CD4-positive, alpha-beta memory T cell (primary cell): ENCODE results near the gene SYCP2L. TPM values are rescaled to one million over a fixed set of nuclear protein-coding genes. Genes with fewer than 3 reads are reported as not detected.
A peak's percentile ranks its signal among the peaks of the same experiment; 100 is the strongest.

Source experiments
- CTCF ChIA-PET: fragments of 350-600 bp; sonication (Branson Sonifier 250); formaldehyde crosslinking; loops from one replicate; lab custom pipeline; 2021; ENCODE audit warnings: inconsistent platforms; ENCODE audit not compliant: partially characterized antibody; lab: Charles Lee
- POLR2A ChIA-PET: fragments of 350-600 bp; sonication (Branson Sonifier 250); formaldehyde crosslinking; loops from one replicate; lab custom pipeline; 2021; ENCODE audit not compliant: partially characterized antibody; lab: Charles Lee
- DNase-seq, 5 donors: peaks; one replicate each; pipeline versions ENCODE4 v3.0.0 to v3.0.0-alpha.2; 2020 to 2022; ENCODE audit warnings: mixed read lengths in 1 of 5
- H3K27ac ChIP-seq: one replicate; pipeline ENCODE4 v1.7.0; 2013; ENCODE audit warnings: low read depth, low read length
- H3K27me3 ChIP-seq: 2 replicates; pipeline ENCODE4 v1.7.0; 2013; ENCODE audit warnings: mild to moderate bottlenecking, low read length, moderate library complexity; ENCODE audit not compliant: insufficient read depth
- H3K36me3 ChIP-seq: 2 replicates; pipeline ENCODE4 v1.7.0; 2013; ENCODE audit warnings: mild to moderate bottlenecking, low read length, moderate library complexity; ENCODE audit not compliant: insufficient read depth
- H3K4me1 ChIP-seq: 2 replicates; pipeline ENCODE4 v1.7.0; 2013; ENCODE audit warnings: mild to moderate bottlenecking, low read length, moderate library complexity; ENCODE audit not compliant: insufficient read depth
- H3K4me3 ChIP-seq, 2 donors: one replicate each; pipeline ENCODE4 v1.7.0; 2013; ENCODE audit warnings: low read length in 2 of 2, mild to moderate bottlenecking in 1 of 2
- H3K9me3 ChIP-seq, 2 donors: one replicate each; pipeline ENCODE4 v1.7.0; 2013; ENCODE audit warnings: low read length in 2 of 2, control low read depth in 1 of 2; ENCODE audit not compliant: control insufficient read depth in 1 of 2
- H3K27ac Mint-ChIP-seq, 7 donors: one replicate each; pipeline ENCODE4 v1.8.0; 2020 to 2021; ENCODE audit warnings: mixed read lengths in 7 of 7, mild to moderate bottlenecking in 6 of 7, inconsistent platforms in 3 of 7, moderate library complexity in 3 of 7
- H3K27me3 Mint-ChIP-seq, 2 donors: one replicate each; pipeline ENCODE4 v1.8.0; 2020 to 2021; ENCODE audit warnings: mixed read lengths in 2 of 2
- H3K36me3 Mint-ChIP-seq, 2 donors: one replicate each; pipeline ENCODE4 v1.8.0; 2020 to 2021; ENCODE audit warnings: mixed read lengths in 2 of 2, inconsistent platforms in 1 of 2, mild to moderate bottlenecking in 1 of 2
- H3K4me1 Mint-ChIP-seq, 4 donors: one replicate each; pipeline ENCODE4 v1.8.0; 2020 to 2021; ENCODE audit warnings: mixed read lengths in 4 of 4, mild to moderate bottlenecking in 1 of 4
- H3K4me3 Mint-ChIP-seq, 8 donors: one replicate each; pipeline ENCODE4 v1.8.0; 2020 to 2021; ENCODE audit warnings: mixed read lengths in 8 of 8, mild to moderate bottlenecking in 7 of 8, moderate library complexity in 6 of 8, inconsistent platforms in 3 of 8
- H3K9me3 Mint-ChIP-seq, 8 donors: one replicate each; pipeline ENCODE4 v1.8.0; 2020 to 2021; ENCODE audit warnings: mixed read lengths in 8 of 8, mild to moderate bottlenecking in 5 of 8, inconsistent platforms in 3 of 8, moderate library complexity in 1 of 8
- intact Hi-C: fragments of 100-400 bp; cut with micrococcal nuclease; formaldehyde crosslinking; loops from one replicate; pipeline ENCODE4 v1.15.1; 2023
- polyA plus RNA-seq, 2 donors: library from polyadenylated mRNA; unstranded; fragments of 300-500 nt; fragmentation: Illumina TruSeq; gene quantifications; one replicate each; pipeline ENCODE4 v1.2.3, GENCODE V29; 2021
- total RNA-seq, 2 experiments: library from RNA; stranded (reverse); gene quantifications; one replicate each; pipeline ENCODE4 v1.2.3, GENCODE V29; 2021

Gene SYCP2L
- total and polyA plus RNA-seq, 4 experiments from 2014 or later = not detected

DNA sequence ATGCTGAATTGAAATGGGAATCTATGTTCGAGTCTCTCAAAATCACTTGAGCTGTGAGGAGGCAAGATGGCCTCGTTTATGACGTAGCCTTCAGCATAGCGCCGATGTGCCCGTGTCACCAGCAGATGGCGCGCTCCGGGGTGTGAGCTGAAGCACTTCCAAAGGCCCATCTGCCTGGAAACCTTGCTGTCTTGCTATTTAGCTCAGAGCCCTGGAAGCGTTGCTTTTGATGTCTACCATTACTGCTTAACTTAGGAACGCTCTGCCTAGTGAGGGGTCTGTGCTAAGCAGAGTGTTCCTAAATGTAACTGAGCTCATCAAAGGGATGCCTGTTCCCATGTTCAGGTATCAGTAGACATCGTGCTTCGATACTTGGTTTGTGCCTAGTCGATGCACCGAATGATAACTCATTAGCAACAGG, 67.7 kb downstream of the SYCP2L start:
- no peaks in the 10 kb centered on the region for H3K27me3 ChIP-seq
- peaks cover 5 to 16% of the 10 kb centered on the region in 2 donors for H3K27me3 Mint-ChIP-seq
- H3K4me3 Mint-ChIP-seq = no peak overlapping the region
- peaks cover 0 to 2% (median 0%) of the 10 kb centered on the region in 8 donors for H3K9me3 Mint-ChIP-seq
- CTCF ChIA-PET = interaction anchor here (0.8 to 1.6 kb wide), 4 partner anchors 9 to 52 kb away, joined by 3 read pairs; no protein-coding TSS in a partner anchor
- H3K27ac ChIP-seq = no peak overlapping the region
- no peaks in the 10 kb centered on the region for H3K36me3 ChIP-seq
- no peaks in the 10 kb centered on the region for H3K9me3 ChIP-seq
- H3K4me3 ChIP-seq = no peak overlapping the region
- H3K4me1 ChIP-seq = no peaks in the 10 kb centered on the region
- POLR2A ChIA-PET = no interaction called here
- H3K36me3 Mint-ChIP-seq = no peaks in the 10 kb centered on the region
- H3K4me1 Mint-ChIP-seq = peaks cover 0 to 4% (median 2%) of the 10 kb centered on the region in 4 donors
- intact Hi-C loops = loop anchor here (2.0 kb wide), 1 partner anchor 114 kb away; no protein-coding TSS in a partner anchor
- peak; percentile 33 to 53 (median 39) for DNase-seq
- no peak overlapping the region for H3K27ac Mint-ChIP-seq

DNA sequence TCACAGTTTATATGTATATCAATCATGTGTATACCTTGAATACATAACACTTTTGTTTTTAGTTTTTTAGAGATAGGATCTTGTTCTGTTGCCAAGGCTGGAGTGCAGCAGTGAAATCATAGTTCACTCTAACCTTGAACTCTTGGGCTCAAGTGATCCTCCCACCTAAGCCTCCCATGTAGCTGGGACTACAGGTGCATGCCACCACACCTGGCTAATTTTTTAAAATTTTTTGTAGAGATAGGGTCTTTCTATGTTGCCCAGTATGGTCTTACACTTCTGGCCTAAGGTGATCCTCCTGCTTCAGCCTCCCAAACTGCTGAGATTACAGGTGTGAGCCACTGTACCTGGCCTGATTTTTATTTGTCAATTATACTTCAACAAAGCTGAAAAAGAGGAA, 69.9 kb downstream of the SYCP2L start:
- ChIA-PET CTCF (no interaction called here), POLR2A (interaction anchor here (0.6 kb wide), 1 partner anchor 1674 kb away, joined by 4 read pairs; no protein-coding TSS in a partner anchor)
- Mint-ChIP-seq H3K27ac (no peak overlapping the region), H3K9me3 (peaks cover 0 to 2% (median 0%) of the 10 kb centered on the region in 8 donors), H3K36me3 (no peaks in the 10 kb centered on the region), H3K4me3 (no peak overlapping the region), H3K4me1 (peaks cover 0 to 4% (median 2%) of the 10 kb centered on the region in 4 donors), H3K27me3 (peaks cover 11 to 15% of the 10 kb centered on the region in 2 donors)
- H3K4me3 ChIP-seq = no peak overlapping the region
- no peak overlapping the region for H3K27ac ChIP-seq
- H3K9me3 ChIP-seq = no peaks in the 10 kb centered on the region
- H3K27me3 ChIP-seq = no peaks in the 10 kb centered on the region
- no peak for DNase-seq
- intact Hi-C loops = no loop called here
- no peaks in the 10 kb centered on the region for H3K4me1 ChIP-seq
- no peaks in the 10 kb centered on the region for H3K36me3 ChIP-seq

DNA sequence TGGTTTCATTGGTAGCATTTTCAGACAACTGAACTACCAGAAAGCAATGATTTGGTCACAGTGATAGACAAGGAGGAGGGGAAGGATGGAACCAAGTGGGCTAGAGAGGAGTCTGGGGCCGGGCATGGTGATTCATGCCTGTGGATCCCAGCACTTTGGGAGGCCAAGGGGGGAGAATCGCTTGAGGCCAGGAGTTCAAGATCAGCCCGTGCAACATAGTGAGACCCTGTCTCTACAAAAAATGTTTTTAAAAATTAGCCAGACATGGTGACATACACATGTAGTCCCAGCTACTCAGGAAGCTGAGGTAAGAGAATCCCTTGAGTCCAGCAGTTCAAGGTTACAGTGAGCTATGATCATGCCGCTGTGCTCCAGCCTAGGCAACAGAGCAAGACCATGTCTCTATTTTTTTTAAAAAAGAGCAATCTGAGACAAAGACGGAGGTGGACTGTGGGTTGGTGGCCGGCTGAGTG, 70.6 kb downstream of the SYCP2L start:
- Mint-ChIP-seq H3K4me3 (no peak overlapping the region), H3K9me3 (peaks cover 0 to 2% (median 0%) of the 10 kb centered on the region in 8 donors), H3K27ac (no peak overlapping the region), H3K36me3 (no peaks in the 10 kb centered on the region), H3K27me3 (peaks cover 14 to 16% of the 10 kb centered on the region in 2 donors), H3K4me1 (peaks cover 0 to 4% (median 2%) of the 10 kb centered on the region in 4 donors)
- H3K9me3 ChIP-seq = no peaks in the 10 kb centered on the region
- intact Hi-C loops = no loop called here
- H3K4me3 ChIP-seq = no peak overlapping the region
- no peaks in the 10 kb centered on the region for H3K4me1 ChIP-seq
- DNase-seq = no peak
- H3K27ac ChIP-seq = no peak overlapping the region
- H3K27me3 ChIP-seq = no peaks in the 10 kb centered on the region
- POLR2A ChIA-PET = interaction anchor here (0.6 kb wide), 1 partner anchor 1673 kb away, joined by 4 read pairs; no protein-coding TSS in a partner anchor
- H3K36me3 ChIP-seq = no peaks in the 10 kb centered on the region
- CTCF ChIA-PET = no interaction called here

DNA sequence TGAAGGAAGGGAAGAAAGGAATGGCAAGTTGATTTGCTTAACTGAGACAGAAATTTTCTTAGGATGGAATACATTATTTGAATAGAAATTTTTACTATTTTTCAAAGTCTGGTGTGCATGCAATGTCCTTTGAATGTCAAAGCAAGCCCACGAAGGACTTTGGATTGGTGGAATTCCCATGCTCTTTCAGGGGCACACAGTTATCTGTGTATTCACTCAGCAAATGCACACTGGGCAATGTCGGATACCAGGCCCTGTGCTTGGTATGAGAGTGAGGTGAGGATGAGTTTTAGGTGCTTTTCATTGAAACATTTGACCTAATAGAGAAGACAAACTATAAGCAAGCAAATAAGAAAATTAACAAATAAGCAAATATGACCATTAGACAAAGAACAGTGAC, 73.3 kb downstream of the SYCP2L start:
- no peaks in the 10 kb centered on the region for H3K36me3 Mint-ChIP-seq
- peaks cover 0 to 7% (median 5%) of the 10 kb centered on the region in 8 donors for H3K9me3 Mint-ChIP-seq
- no peak overlapping the region for H3K27ac ChIP-seq
- no peaks in the 10 kb centered on the region for H3K36me3 ChIP-seq
- no peak for DNase-seq
- no peaks in the 10 kb centered on the region for H3K4me1 ChIP-seq
- no peak overlapping the region for H3K27ac Mint-ChIP-seq
- H3K9me3 ChIP-seq = no peaks in the 10 kb centered on the region
- H3K4me3 Mint-ChIP-seq = no peak overlapping the region
- intact Hi-C loops = no loop called here
- H3K27me3 Mint-ChIP-seq = peaks cover 15 to 16% of the 10 kb centered on the region in 2 donors
- ChIA-PET CTCF (interaction anchor here (0.6 kb wide), 1 partner anchor 39 kb away, joined by 3 read pairs; no protein-coding TSS in a partner anchor), POLR2A (no interaction called here)
- no peaks in the 10 kb centered on the region for H3K4me1 Mint-ChIP-seq
- H3K4me3 ChIP-seq = no peak overlapping the region
- no peaks in the 10 kb centered on the region for H3K27me3 ChIP-seq

DNA sequence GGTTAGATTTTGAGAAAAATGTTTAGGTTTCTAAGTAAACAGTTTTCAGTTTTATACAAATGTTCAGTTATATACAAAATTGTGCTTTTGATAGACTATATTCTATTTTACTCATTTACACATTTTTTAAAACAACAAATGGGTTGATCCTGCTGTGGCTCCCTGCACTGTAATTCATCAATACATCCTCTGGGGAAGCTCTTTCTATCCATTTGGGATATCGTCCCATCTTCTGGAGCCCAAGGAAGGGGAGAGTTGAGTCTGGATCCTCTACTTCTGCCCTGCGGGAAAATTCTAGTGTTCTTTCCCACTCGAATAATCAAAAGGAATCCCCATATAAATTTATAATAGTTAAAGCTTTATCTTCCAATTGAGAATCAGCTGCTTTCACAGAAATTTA, 75.0 kb downstream of the SYCP2L start:
- Histone ChIP-seq H3K27ac (no peak overlapping the region), H3K27me3 (no peaks in the 10 kb centered on the region), H3K4me1 (no peaks in the 10 kb centered on the region), H3K36me3 (no peaks in the 10 kb centered on the region), H3K9me3 (no peaks in the 10 kb centered on the region), H3K4me3 (no peak overlapping the region)
- POLR2A ChIA-PET = no interaction called here
- peaks cover 3 to 21% (median 17%) of the 10 kb centered on the region in 8 donors for H3K9me3 Mint-ChIP-seq
- DNase-seq = no peak
- H3K4me3 Mint-ChIP-seq = no peak overlapping the region
- H3K27ac Mint-ChIP-seq = no peak overlapping the region
- no peaks in the 10 kb centered on the region for H3K4me1 Mint-ChIP-seq
- no peaks in the 10 kb centered on the region for H3K36me3 Mint-ChIP-seq
- intact Hi-C loops = no loop called here
- CTCF ChIA-PET = no interaction called here
- peaks cover 15 to 16% of the 10 kb centered on the region in 2 donors for H3K27me3 Mint-ChIP-seq

DNA sequence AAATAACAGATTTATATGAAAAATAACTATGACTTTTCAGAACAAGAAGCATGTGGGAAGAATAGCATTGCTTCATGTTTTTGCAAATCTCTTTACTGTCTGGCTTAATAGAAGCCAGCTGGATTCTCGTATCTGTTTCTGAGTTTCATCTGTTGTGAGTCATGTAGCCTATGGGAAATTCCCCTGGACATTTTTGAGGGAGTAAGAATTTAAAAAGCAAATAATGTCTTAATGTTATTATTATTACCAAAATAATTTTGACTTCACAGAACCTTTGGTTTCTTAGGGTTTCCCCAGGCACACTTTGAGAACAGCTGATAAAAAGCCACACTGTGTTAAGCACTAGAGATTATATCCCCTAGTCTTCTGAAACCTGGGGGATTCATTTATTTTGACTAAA, 75.8 kb downstream of the SYCP2L start:
- Mint-ChIP-seq H3K9me3 (peaks cover 3 to 27% (median 17%) of the 10 kb centered on the region in 8 donors), H3K4me3 (no peak overlapping the region), H3K27me3 (peaks cover 15 to 16% of the 10 kb centered on the region in 2 donors), H3K4me1 (no peaks in the 10 kb centered on the region), H3K27ac (no peak overlapping the region), H3K36me3 (no peaks in the 10 kb centered on the region)
- H3K9me3 ChIP-seq = no peaks in the 10 kb centered on the region
- ChIA-PET CTCF (no interaction called here), POLR2A (no interaction called here)
- no peak overlapping the region for H3K27ac ChIP-seq
- H3K36me3 ChIP-seq = no peaks in the 10 kb centered on the region
- no peaks in the 10 kb centered on the region for H3K27me3 ChIP-seq
- no peaks in the 10 kb centered on the region for H3K4me1 ChIP-seq
- intact Hi-C loops = no loop called here
- H3K4me3 ChIP-seq = no peak overlapping the region
- no peak for DNase-seq

DNA sequence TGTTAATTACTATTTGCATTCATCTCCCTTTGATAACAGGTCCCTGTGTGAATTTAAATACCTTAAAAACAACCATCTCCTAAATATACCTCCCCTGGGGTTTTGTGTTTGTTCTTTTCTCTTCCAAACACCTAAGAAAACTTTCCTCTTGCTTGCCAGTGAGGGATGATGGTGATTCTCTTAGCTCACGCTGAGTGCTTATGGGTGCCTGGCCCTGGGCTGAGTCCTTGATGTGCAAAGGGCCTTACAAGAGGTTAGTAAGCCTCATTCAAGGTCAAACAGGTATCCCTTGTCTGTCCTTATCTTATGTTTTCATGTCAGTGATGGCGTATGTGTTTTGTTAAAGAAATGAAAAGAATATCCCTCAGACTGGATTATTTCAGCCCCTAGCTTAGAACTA, 76.3 kb downstream of the SYCP2L start:
- no peak for DNase-seq
- Histone ChIP-seq H3K9me3 (no peaks in the 10 kb centered on the region), H3K4me1 (no peaks in the 10 kb centered on the region), H3K27ac (no peak overlapping the region), H3K27me3 (no peaks in the 10 kb centered on the region), H3K36me3 (no peaks in the 10 kb centered on the region), H3K4me3 (no peak overlapping the region)
- Mint-ChIP-seq H3K36me3 (no peaks in the 10 kb centered on the region), H3K9me3 (peaks cover 3 to 31% (median 21%) of the 10 kb centered on the region in 8 donors), H3K4me3 (no peak overlapping the region), H3K4me1 (no peaks in the 10 kb centered on the region), H3K27ac (no peak overlapping the region), H3K27me3 (peaks cover 16 to 18% of the 10 kb centered on the region in 2 donors)
- intact Hi-C loops = no loop called here
- ChIA-PET POLR2A (no interaction called here), CTCF (interaction anchor here (1.0 kb wide), 1 partner anchor 8 kb away, joined by 3 read pairs; no protein-coding TSS in a partner anchor)
